Endothelial cell of umbilical vein (primary cell): Measurements from ENCODE around the gene PFKL.

ENCODE experiments used
- POLR2AphosphoS5 ChIP-seq: IDR thresholded peaks from 2 replicates; pipeline ENCODE4 v1.6.1; 2012; ENCODE audit warnings: low read depth, mild to moderate bottlenecking, control low read depth, low read length, moderate library complexity; ENCODE audit not compliant: insufficient read depth
- TF ChIP-seq, protein P1 (sequence below), 2 donors: IDR thresholded peaks; 1 replicate in 1 of 2; 2 replicates in 1 of 2; pipeline ENCODE4 v1.5.1; 2011; ENCODE audit warnings: low read length in 2 of 2, mild to moderate bottlenecking in 2 of 2, moderate library complexity in 2 of 2, control low read depth in 1 of 2, inconsistent platforms in 1 of 2, low read depth in 1 of 2; ENCODE audit not compliant: insufficient read depth in 1 of 2; ENCODE audit errors: extremely low read depth in 1 of 2

DNA sequence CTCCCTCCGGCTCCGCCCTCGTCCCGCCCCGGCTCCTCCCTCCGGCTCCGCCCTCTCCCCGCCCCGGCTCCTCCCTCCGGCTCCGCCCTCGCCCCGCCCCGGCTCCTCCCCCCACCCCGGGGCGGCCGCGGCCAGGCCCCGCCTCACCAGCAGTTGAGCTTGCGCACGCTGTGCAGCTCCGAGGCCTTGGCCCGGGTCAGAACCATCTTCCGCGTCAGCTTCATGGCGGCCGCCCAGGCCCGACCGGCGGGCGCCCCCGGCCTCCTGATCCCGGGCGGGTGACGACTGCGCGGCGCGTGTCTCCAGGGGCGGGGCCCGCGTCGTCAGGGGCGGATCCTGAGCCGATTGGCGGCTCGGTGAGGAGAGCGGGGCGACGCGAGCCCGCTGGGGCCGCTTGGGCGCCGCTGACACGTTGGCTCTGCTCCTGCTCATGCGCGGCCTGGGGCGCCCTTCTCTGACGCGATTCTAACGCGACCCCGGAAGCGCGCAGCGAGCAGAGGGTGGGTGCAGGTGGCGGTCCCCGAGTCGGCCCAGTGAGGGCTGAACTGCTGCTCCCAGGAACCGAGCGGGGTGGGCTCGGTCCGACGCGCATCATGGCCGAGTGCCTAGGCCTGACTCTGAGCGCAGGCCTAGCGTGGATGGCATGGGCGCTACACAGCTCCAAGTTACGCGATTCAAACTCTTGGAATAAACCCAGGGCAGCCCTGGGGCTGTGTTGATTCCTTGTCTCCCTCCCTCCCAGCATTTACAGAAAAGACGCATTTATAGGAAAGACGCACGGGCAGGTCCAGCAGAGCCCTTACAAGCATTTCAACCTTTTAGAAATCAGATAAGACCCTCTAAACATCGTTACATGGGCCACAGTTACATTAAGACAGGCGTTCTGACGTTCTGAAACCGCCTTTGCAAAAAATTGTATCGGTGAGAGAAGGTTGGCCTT is 39.4 kb downstream of the PFKL start, which contains the start of gene CFAP410:
- TF ChIP-seq, protein P1, sequence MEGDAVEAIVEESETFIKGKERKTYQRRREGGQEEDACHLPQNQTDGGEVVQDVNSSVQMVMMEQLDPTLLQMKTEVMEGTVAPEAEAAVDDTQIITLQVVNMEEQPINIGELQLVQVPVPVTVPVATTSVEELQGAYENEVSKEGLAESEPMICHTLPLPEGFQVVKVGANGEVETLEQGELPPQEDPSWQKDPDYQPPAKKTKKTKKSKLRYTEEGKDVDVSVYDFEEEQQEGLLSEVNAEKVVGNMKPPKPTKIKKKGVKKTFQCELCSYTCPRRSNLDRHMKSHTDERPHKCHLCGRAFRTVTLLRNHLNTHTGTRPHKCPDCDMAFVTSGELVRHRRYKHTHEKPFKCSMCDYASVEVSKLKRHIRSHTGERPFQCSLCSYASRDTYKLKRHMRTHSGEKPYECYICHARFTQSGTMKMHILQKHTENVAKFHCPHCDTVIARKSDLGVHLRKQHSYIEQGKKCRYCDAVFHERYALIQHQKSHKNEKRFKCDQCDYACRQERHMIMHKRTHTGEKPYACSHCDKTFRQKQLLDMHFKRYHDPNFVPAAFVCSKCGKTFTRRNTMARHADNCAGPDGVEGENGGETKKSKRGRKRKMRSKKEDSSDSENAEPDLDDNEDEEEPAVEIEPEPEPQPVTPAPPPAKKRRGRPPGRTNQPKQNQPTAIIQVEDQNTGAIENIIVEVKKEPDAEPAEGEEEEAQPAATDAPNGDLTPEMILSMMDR (IDR thresholded peaks at IDR 0.05; ENCODE audit: extremely low read depth in 1 of 2, insufficient read depth in 1 of 2, low read depth in 1 of 2, low read length in 2 of 2): no peak
- peak; percentile 89 for TF ChIP-seq POLR2AphosphoS5
